Measurements from ENCODE around the gene ASXL2. TPM values are rescaled to one million over a fixed set of nuclear protein-coding genes. Genes with fewer than 3 reads are reported as not detected.
"Not testable (repeated sequence)": the region's sequence is repeated elsewhere in the genome, so short reads cannot be mapped to it uniquely, and the experiment has no call there.

ASXL2 gene
- total RNA-seq, 6 experiments from 2014 or later = 9.1 to 13.4 (median 12.0) TPM

- ATAC-seq (peak in 1 of 4 donors; percentile 21), DNase-seq (no peak)
- Histone ChIP-seq H3K4me1 (no peaks in the 10 kb centered on the region), H3K27ac (no peak overlapping the region), H3K4me3 (no peak overlapping the region), H3K9me3 (no peaks in the 10 kb centered on the region), H3K36me3 (no peaks in the 10 kb centered on the region), H3K27me3 (no peaks in the 10 kb centered on the region)
- TF ChIP-seq CTCF (IDR thresholded peaks at IDR 0.05) = no peak
- TF ChIP-seq POLR2A (IDR thresholded peaks at IDR 0.05) = no peak
- intact Hi-C loops (cut with DNase I) = no loop called here
- WGBS (ENCODE audit: insufficient coverage, low coverage, low lambda C conversion rate, missing lambda C conversion rate) = 67% methylated on average over 3 of the region's 5 CpGs
Measured at GRCh38 chr2:25707927-25708590, 170.2 kb downstream of the ASXL2 start.

GRCh38 chr2:25705575-25705974, 172.7 kb downstream of the ASXL2 start:
- DNase-seq; intact Hi-C loops (cut with DNase I); H3K4me3 ChIP-seq; H3K4me1 ChIP-seq; H3K27me3 ChIP-seq; ATAC-seq; H3K27ac ChIP-seq; H3K36me3 ChIP-seq; H3K9me3 ChIP-seq: not testable (repeated sequence)
- WGBS (ENCODE audit: insufficient coverage, low coverage, low lambda C conversion rate, missing lambda C conversion rate) = 94% methylated on average over 3 of the region's 33 CpGs

GRCh38 chr2:25701801-25702200, 176.5 kb downstream of the ASXL2 start:
- Histone ChIP-seq H3K27ac (no peak overlapping the region), H3K4me1 (no peaks in the 10 kb centered on the region), H3K36me3 (no peaks in the 10 kb centered on the region), H3K4me3 (no peak overlapping the region), H3K9me3 (no peaks in the 10 kb centered on the region), H3K27me3 (no peaks in the 10 kb centered on the region)
- TF ChIP-seq POLR2A (IDR thresholded peaks at IDR 0.05) (no peak), CTCF (IDR thresholded peaks at IDR 0.05) (no peak)
- intact Hi-C loops (cut with DNase I) = loop anchor here in 1 of 2 donors (5.0 kb wide), 1 partner anchor 94 kb away; no protein-coding TSS in a partner anchor
- WGBS (ENCODE audit: insufficient coverage, low coverage, low lambda C conversion rate, missing lambda C conversion rate) = 89% methylated on average over 3 of the region's 9 CpGs
- DNase-seq (no peak), ATAC-seq (no peak)

GRCh38 chr2:25700221-25700660, 178.0 kb downstream of the ASXL2 start:
- no peak for DNase-seq
- peak; percentile 76 to 81 (median 77) for ATAC-seq
- Histone ChIP-seq H3K27me3 (no peaks in the 10 kb centered on the region), H3K4me3 (no peak overlapping the region), H3K9me3 (no peaks in the 10 kb centered on the region), H3K4me1 (no peaks in the 10 kb centered on the region), H3K36me3 (no peaks in the 10 kb centered on the region), H3K27ac (no peak overlapping the region)
- intact Hi-C loops (cut with DNase I) = loop anchor here in 1 of 2 donors (5.0 kb wide), 1 partner anchor 93 kb away; no protein-coding TSS in a partner anchor
- WGBS (ENCODE audit: insufficient coverage, low coverage, low lambda C conversion rate, missing lambda C conversion rate) = 23% methylated on average over 6 of the region's 6 CpGs
- no peak for TF ChIP-seq POLR2A (IDR thresholded peaks at IDR 0.05)
- peak; percentile 63 to 77 (median 68) for TF ChIP-seq CTCF (IDR thresholded peaks at IDR 0.05)

- TF ChIP-seq CTCF (IDR thresholded peaks at IDR 0.05) (no peak), POLR2A (IDR thresholded peaks at IDR 0.05) (no peak)
- Histone ChIP-seq H3K4me1 (no peaks in the 10 kb centered on the region), H3K9me3 (no peaks in the 10 kb centered on the region), H3K36me3 (no peaks in the 10 kb centered on the region), H3K27ac (no peak overlapping the region), H3K4me3 (no peak overlapping the region), H3K27me3 (no peaks in the 10 kb centered on the region)
- DNase-seq (no peak), ATAC-seq (no peak)
- intact Hi-C loops (cut with DNase I) = no loop called here
- WGBS (ENCODE audit: insufficient coverage, low coverage, low lambda C conversion rate, missing lambda C conversion rate) = 89% methylated on average over 2 of the region's 7 CpGs
Measured at GRCh38 chr2:25699216-25699615, 179.1 kb downstream of the ASXL2 start.
